Measurements from ENCODE around the gene PRR7.

DNA sequence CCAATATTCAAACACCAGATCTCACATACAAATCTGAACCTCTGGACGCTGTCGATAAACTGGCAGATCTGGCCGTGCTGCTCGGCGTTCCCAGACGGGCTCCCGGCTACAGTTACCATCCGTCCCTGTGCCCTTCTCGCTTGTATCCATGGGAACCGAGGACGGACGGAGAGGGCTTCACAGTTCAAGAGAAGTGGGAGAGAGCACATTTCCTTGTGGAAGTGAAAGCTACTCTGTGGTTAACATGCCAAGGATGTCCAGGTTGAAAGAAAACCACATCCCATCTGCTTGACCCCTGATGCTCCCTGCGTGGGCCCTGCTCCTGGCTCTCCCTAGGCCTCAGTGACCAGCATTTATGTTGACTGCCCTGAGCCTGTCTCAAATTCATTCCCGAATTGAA lies 33.2 kb downstream of the PRR7 start:
- TF ChIP-seq POLR2A (IDR thresholded peaks at IDR 0.05) (no peak), CTCF (IDR thresholded peaks at IDR 0.05) (no peak)

Data from esophagus squamous epithelium (tissue), 4 donors.